ENCODE measurements around the gene JAKMIP1. TPM values are rescaled to one million over a fixed set of nuclear protein-coding genes. Genes with fewer than 3 reads are reported as not detected.

The JAKMIP1 gene
- total RNA-seq, 1 donor from 2014 or later, result 0.13 TPM

- H3K27ac Mint-ChIP-seq, result no peak overlapping the region
- no peak for ATAC-seq (ENCODE audit: low read depth)
- TF ChIP-seq CTCF (IDR thresholded peaks at IDR 0.05), result no peak
- H3K4me3 Mint-ChIP-seq, result no peak overlapping the region
- no peak for DNase-seq
- ChIA-PET CTCF (no interaction called here), POLR2A (no interaction called here)
- intact Hi-C loops (cut with micrococcal nuclease), result no loop called here
- H3K9me3 Mint-ChIP-seq, result peaks cover 11% of the 10 kb centered on the region
- no peaks in the 10 kb centered on the region for H3K4me1 Mint-ChIP-seq
- H3K27me3 Mint-ChIP-seq, result no peaks in the 10 kb centered on the region
- no peaks in the 10 kb centered on the region for H3K36me3 Mint-ChIP-seq (ENCODE audit: low read depth)
Measured at GRCh38 chr4:6059375-6059805, 141.0 kb downstream of the JAKMIP1 start.

GRCh38 chr4:6058531-6059374 is 141.6 kb downstream of the JAKMIP1 start:
- Mint-ChIP-seq H3K36me3 (ENCODE audit: low read depth) (no peaks in the 10 kb centered on the region), H3K4me3 (no peak overlapping the region), H3K9me3 (peaks cover 11% of the 10 kb centered on the region), H3K27me3 (no peaks in the 10 kb centered on the region), H3K4me1 (no peaks in the 10 kb centered on the region), H3K27ac (no peak overlapping the region)
- CTCF ChIA-PET, result no interaction called here
- no peak for DNase-seq
- TF ChIP-seq CTCF (IDR thresholded peaks at IDR 0.05), result no peak
- no peak for ATAC-seq (ENCODE audit: low read depth)
- intact Hi-C loops (cut with micrococcal nuclease), result no loop called here
- POLR2A ChIA-PET, result no interaction called here

GRCh38 chr4:6056976-6057766 is 143.2 kb downstream of the JAKMIP1 start:
- CTCF ChIA-PET, result no interaction called here
- no peak overlapping the region for H3K27ac Mint-ChIP-seq
- H3K36me3 Mint-ChIP-seq (ENCODE audit: low read depth), result no peaks in the 10 kb centered on the region

DNA sequence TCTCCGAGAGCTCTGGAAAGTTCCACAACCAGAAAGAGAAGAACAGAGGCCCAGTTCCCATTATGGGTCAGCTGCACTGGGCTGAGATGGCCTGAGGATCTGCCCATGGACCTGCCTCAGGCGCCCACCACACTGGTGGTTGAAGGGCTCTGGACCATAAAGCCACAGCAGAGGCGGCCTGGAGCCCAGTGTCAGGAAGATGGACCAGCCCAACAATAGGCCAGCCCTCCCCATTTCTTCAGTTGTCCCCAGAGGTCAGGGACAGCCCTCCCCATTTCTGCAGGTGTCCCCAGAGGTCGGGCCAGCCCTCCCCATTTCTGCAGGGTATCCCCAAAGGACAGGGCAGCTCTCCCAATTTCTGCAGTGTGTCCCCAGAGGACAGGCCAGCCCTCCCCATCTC is 144.9 kb downstream of the JAKMIP1 start:
- intact Hi-C loops (cut with micrococcal nuclease), result no loop called here
- Mint-ChIP-seq H3K9me3 (peaks cover 10% of the 10 kb centered on the region), H3K27me3 (no peaks in the 10 kb centered on the region), H3K36me3 (ENCODE audit: low read depth) (no peaks in the 10 kb centered on the region), H3K27ac (no peak overlapping the region), H3K4me1 (no peaks in the 10 kb centered on the region), H3K4me3 (no peak overlapping the region)
- CTCF ChIA-PET, result no interaction called here
- ATAC-seq (ENCODE audit: low read depth) (no peak), DNase-seq (no peak)
- no peak for TF ChIP-seq CTCF (IDR thresholded peaks at IDR 0.05)
- POLR2A ChIA-PET, result no interaction called here

More at GRCh38 chr4:6056976-6057766, 143.2 kb downstream of the JAKMIP1 start:
- peaks cover 11% of the 10 kb centered on the region for H3K9me3 Mint-ChIP-seq
- H3K27me3 Mint-ChIP-seq, result no peaks in the 10 kb centered on the region
- H3K4me1 Mint-ChIP-seq, result no peaks in the 10 kb centered on the region
- intact Hi-C loops (cut with micrococcal nuclease), result no loop called here
- DNase-seq, result no peak
- no peak for ATAC-seq (ENCODE audit: low read depth)
- POLR2A ChIA-PET, result no interaction called here
- no peak overlapping the region for H3K4me3 Mint-ChIP-seq
- TF ChIP-seq CTCF (IDR thresholded peaks at IDR 0.05), result no peak

GRCh38 chr4:6055030-6055429 is 145.3 kb downstream of the JAKMIP1 start:
- ChIA-PET CTCF (no interaction called here), POLR2A (no interaction called here)
- intact Hi-C loops (cut with micrococcal nuclease), result no loop called here
- no peak for TF ChIP-seq CTCF (IDR thresholded peaks at IDR 0.05)
- no peaks in the 10 kb centered on the region for H3K27me3 Mint-ChIP-seq
- H3K9me3 Mint-ChIP-seq, result peaks cover 6% of the 10 kb centered on the region
- no peaks in the 10 kb centered on the region for H3K4me1 Mint-ChIP-seq
- no peaks in the 10 kb centered on the region for H3K36me3 Mint-ChIP-seq (ENCODE audit: low read depth)
- DNase-seq (no peak), ATAC-seq (ENCODE audit: low read depth) (no peak)
- H3K27ac Mint-ChIP-seq, result no peak overlapping the region
- no peak overlapping the region for H3K4me3 Mint-ChIP-seq

Data from activated B cell treated with CpG ODN at 0.5 μM for 24 hours (primary cell).